ENCODE data around the gene PHACTR4.

- TF ChIP-seq CTCF (IDR thresholded peaks at IDR 0.05) (no peak), POLR2A (IDR thresholded peaks at IDR 0.05) (no peak)
Observed at GRCh38 chr1:28411656-28412055, 42.1 kb downstream of the PHACTR4 start.

Measured in ovary (tissue), 3 donors.